ENCODE measurements around the gene PFKFB3.

PFKFB3 gene

DNA sequence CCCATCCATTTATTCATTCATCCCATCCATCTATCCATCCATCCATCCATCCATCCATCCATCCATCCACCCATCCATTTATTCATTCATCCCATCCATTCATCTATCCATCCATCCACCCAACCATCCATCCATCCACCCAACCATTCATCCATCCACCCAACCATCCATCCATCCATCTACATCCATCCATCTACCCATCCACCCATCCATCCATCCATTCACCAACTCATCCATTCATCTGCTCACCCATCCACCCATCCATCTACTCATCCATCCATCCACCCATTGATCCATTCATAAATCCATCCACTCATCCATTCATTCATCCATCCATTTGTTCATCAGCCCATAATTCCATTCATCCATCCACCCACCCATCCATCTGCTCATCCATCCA lies 56.4 kb downstream of the PFKFB3 start:
- TF ChIP-seq EZH2 (IDR thresholded peaks at IDR 0.05; ENCODE audit: borderline replicate concordance, low read length) = no peak
- TF ChIP-seq, protein P1, sequence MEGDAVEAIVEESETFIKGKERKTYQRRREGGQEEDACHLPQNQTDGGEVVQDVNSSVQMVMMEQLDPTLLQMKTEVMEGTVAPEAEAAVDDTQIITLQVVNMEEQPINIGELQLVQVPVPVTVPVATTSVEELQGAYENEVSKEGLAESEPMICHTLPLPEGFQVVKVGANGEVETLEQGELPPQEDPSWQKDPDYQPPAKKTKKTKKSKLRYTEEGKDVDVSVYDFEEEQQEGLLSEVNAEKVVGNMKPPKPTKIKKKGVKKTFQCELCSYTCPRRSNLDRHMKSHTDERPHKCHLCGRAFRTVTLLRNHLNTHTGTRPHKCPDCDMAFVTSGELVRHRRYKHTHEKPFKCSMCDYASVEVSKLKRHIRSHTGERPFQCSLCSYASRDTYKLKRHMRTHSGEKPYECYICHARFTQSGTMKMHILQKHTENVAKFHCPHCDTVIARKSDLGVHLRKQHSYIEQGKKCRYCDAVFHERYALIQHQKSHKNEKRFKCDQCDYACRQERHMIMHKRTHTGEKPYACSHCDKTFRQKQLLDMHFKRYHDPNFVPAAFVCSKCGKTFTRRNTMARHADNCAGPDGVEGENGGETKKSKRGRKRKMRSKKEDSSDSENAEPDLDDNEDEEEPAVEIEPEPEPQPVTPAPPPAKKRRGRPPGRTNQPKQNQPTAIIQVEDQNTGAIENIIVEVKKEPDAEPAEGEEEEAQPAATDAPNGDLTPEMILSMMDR (IDR thresholded peaks at IDR 0.05; ENCODE audit: low read length) = no peak
- Histone ChIP-seq H3K4me2 (ENCODE audit: low read length) (no peak overlapping the region), H3K27ac (ENCODE audit: low read depth, low read length, poor library complexity, severe bottlenecking) (no peak overlapping the region), H3K9me2 (ENCODE audit: low read depth, low read length) (no peaks in the 10 kb centered on the region), H3K79me2 (ENCODE audit: insufficient read depth, low read length) (no peaks in the 10 kb centered on the region), H3K4me1 (ENCODE audit: insufficient read depth, low read length, severe bottlenecking) (no peaks in the 10 kb centered on the region), H4K20me1 (ENCODE audit: insufficient read depth, low read length) (no peaks in the 10 kb centered on the region), H3K9ac (ENCODE audit: low read length) (no peak overlapping the region), H2AFZ (ENCODE audit: low read length) (no peak overlapping the region), H3K36me3 (ENCODE audit: insufficient read depth, low read length) (no peaks in the 10 kb centered on the region), H3F3A (ENCODE audit: insufficient read depth, low read length) (no peaks in the 10 kb centered on the region), H3K4me3 (ENCODE audit: low read depth, low read length, poor library complexity, severe bottlenecking) (no peak overlapping the region), H3K9me3 (ENCODE audit: low read length) (peaks cover 8% of the 10 kb centered on the region), H3K27me3 (ENCODE audit: insufficient read depth, low read length) (no peaks in the 10 kb centered on the region)

GRCh38 chr10:6260843-6261242 lies 58.1 kb downstream of the PFKFB3 start:
- Histone ChIP-seq H3K27ac (ENCODE audit: low read depth, low read length, poor library complexity, severe bottlenecking) (no peak overlapping the region), H3K4me1 (ENCODE audit: insufficient read depth, low read length, severe bottlenecking) (no peaks in the 10 kb centered on the region), H3K4me2 (ENCODE audit: low read length) (no peak overlapping the region), H3K4me3 (ENCODE audit: low read depth, low read length, poor library complexity, severe bottlenecking) (no peak overlapping the region), H3K36me3 (ENCODE audit: insufficient read depth, low read length) (no peaks in the 10 kb centered on the region), H3K79me2 (ENCODE audit: insufficient read depth, low read length) (no peaks in the 10 kb centered on the region), H4K20me1 (ENCODE audit: insufficient read depth, low read length) (no peaks in the 10 kb centered on the region), H3K9ac (ENCODE audit: low read length) (no peak overlapping the region), H3F3A (ENCODE audit: insufficient read depth, low read length) (no peaks in the 10 kb centered on the region), H3K9me3 (ENCODE audit: low read length) (peaks cover 8% of the 10 kb centered on the region), H3K27me3 (ENCODE audit: insufficient read depth, low read length) (no peaks in the 10 kb centered on the region), H2AFZ (ENCODE audit: low read length) (no peak overlapping the region), H3K9me2 (ENCODE audit: low read depth, low read length) (no peaks in the 10 kb centered on the region)
- TF ChIP-seq, protein P1 (IDR thresholded peaks at IDR 0.05; ENCODE audit: low read length) = no peak
- no peak for TF ChIP-seq EZH2 (IDR thresholded peaks at IDR 0.05; ENCODE audit: borderline replicate concordance, low read length)

DNA sequence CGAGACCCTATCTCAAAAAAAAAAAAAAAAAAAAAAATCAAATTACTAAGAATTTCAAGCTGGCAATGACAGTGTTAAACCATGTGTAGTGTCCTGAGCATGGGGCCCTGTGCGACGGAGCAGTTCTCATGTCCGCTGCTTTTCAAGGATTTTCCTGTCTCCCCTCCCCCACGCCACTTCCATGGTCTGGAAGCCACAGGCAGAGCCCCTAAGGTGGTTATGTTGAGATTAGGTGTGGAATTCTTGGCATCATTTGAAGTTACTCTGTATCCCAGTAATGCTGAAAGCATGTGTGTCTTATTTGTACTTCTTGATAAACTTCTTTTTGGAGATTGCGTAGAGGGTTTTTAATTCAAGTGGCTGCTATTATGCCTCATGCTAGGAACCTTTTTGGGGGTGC lies 65.2 kb downstream of the PFKFB3 start:
- TF ChIP-seq, protein P1 (IDR thresholded peaks at IDR 0.05; ENCODE audit: low read length) = no peak
- TF ChIP-seq EZH2 (IDR thresholded peaks at IDR 0.05; ENCODE audit: borderline replicate concordance, low read length) = no peak
- Histone ChIP-seq H3K9me3 (ENCODE audit: low read length) (no peaks in the 10 kb centered on the region), H3K9ac (ENCODE audit: low read length) (no peak overlapping the region), H3K4me2 (ENCODE audit: low read length) (no peak overlapping the region), H3K36me3 (ENCODE audit: insufficient read depth, low read length) (no peaks in the 10 kb centered on the region), H3K9me2 (ENCODE audit: low read depth, low read length) (no peaks in the 10 kb centered on the region), H3K27me3 (ENCODE audit: insufficient read depth, low read length) (no peaks in the 10 kb centered on the region), H4K20me1 (ENCODE audit: insufficient read depth, low read length) (no peaks in the 10 kb centered on the region), H2AFZ (ENCODE audit: low read length) (no peak overlapping the region), H3F3A (ENCODE audit: insufficient read depth, low read length) (no peaks in the 10 kb centered on the region), H3K79me2 (ENCODE audit: insufficient read depth, low read length) (no peaks in the 10 kb centered on the region), H3K4me3 (ENCODE audit: low read depth, low read length, poor library complexity, severe bottlenecking) (no peak overlapping the region), H3K27ac (ENCODE audit: low read depth, low read length, poor library complexity, severe bottlenecking) (no peak overlapping the region), H3K4me1 (ENCODE audit: insufficient read depth, low read length, severe bottlenecking) (peaks cover 10% of the 10 kb centered on the region)
